HepG2 (cell line): Measurements from ENCODE around the gene RBM19. TPM values are rescaled to one million over a fixed set of nuclear protein-coding genes. Genes with fewer than 3 reads are reported as not detected.

Experiments
- CBX5 ChIP-seq: sonication (generic); formaldehyde crosslinking; IDR thresholded peaks from 2 replicates; pipeline ENCODE4 v1.4.0; 2020; ENCODE audit warnings: missing genetic modification reagents, borderline replicate concordance
- EHMT2 ChIP-seq: fragments of 200-600 bp; sonication (generic); IDR thresholded peaks from 2 replicates; pipeline ENCODE4 v1.7.0; 2017; ENCODE audit warnings: antibody characterized with exemption, low read depth, low read length, borderline replicate concordance
- GPN1 ChIP-seq: sonication (generic); formaldehyde crosslinking; IDR thresholded peaks from 2 replicates; pipeline ENCODE4 v1.5.1; 2020; ENCODE audit warnings: missing genetic modification reagents, borderline replicate concordance
- GZF1 ChIP-seq: sonication (generic); formaldehyde crosslinking; IDR thresholded peaks from 2 replicates; pipeline ENCODE4 v1.5.1; 2020; ENCODE audit warnings: mild to moderate bottlenecking, missing genetic modification reagents
- HHEX ChIP-seq: IDR thresholded peaks from 2 replicates; pipeline ENCODE4 v1.6.1; 2016; ENCODE audit warnings: control low read depth
- SAP130 ChIP-seq: IDR thresholded peaks from 2 replicates; pipeline ENCODE4 v1.6.1; 2016; ENCODE audit warnings: low read depth
- SNAI1 ChIP-seq: sonication (generic); formaldehyde crosslinking; IDR thresholded peaks from 2 replicates; pipeline ENCODE4 v1.5.0; 2020; ENCODE audit warnings: mild to moderate bottlenecking, missing genetic modification reagents, borderline replicate concordance
- SOX5 ChIP-seq: IDR thresholded peaks from 2 replicates; pipeline ENCODE4 v1.6.1; 2016; ENCODE audit warnings: borderline replicate concordance
- ZNF264 ChIP-seq: sonication (generic); formaldehyde crosslinking; IDR thresholded peaks from 2 replicates; pipeline ENCODE4 v1.4.0; 2020; ENCODE audit warnings: missing genetic modification reagents
- ZNF281 ChIP-seq: sonication (generic); formaldehyde crosslinking; IDR thresholded peaks from 2 replicates; pipeline ENCODE4 v1.4.0; 2020; ENCODE audit warnings: missing genetic modification reagents, borderline replicate concordance
- ZNF333 ChIP-seq: sonication (generic); formaldehyde crosslinking; IDR thresholded peaks from 2 replicates; pipeline ENCODE4 v1.4.0; 2020; ENCODE audit warnings: mild to moderate bottlenecking, missing genetic modification reagents, borderline replicate concordance
- ZNF652 ChIP-seq: IDR thresholded peaks from 2 replicates; pipeline ENCODE4 v1.6.1; 2016; ENCODE audit warnings: low read depth, borderline replicate concordance
- ZNF746 ChIP-seq: sonication (generic); formaldehyde crosslinking; IDR thresholded peaks from 2 replicates; pipeline ENCODE4 v1.8.0; 2022; ENCODE audit warnings: mild to moderate bottlenecking, missing genetic modification reagents
- ZXDC ChIP-seq: sonication (generic); formaldehyde crosslinking; IDR thresholded peaks from 2 replicates; pipeline ENCODE4 v1.5.0; 2020; ENCODE audit warnings: mild to moderate bottlenecking, missing genetic modification reagents
- polyA plus RNA-seq, 8 experiments: library from polyadenylated mRNA; depleted of rRNA in 3 of 8; stranded (reverse) in 7 of 8; unstranded in 1 of 8; fragments of >200 nt; fragmentation: Illumina TruSeq in 4 of 8; extraction: Trizol in 4 of 8; gene quantifications; 2 replicates each; pipeline versions ENCODE4 v1.2.1 to v1.2.3, GENCODE V29; 2011 to 2016; ENCODE audit warnings: low read depth in 4 of 8, missing spikeins in 1 of 8, mixed read lengths in 1 of 8; ENCODE audit not compliant: insufficient read depth in 1 of 8
- total RNA-seq, 5 experiments: library from RNA; depleted of rRNA; stranded (reverse); fragments of >200 nt; fragmentation: Illumina TruSeq; extraction: Trizol; gene quantifications; 2 replicates each; pipeline ENCODE4 v1.2.3, GENCODE V29; 2016; ENCODE audit warnings: low read depth in 1 of 5
- TF ChIP-seq, protein P1 (sequence below): sonication (generic); formaldehyde crosslinking; IDR thresholded peaks from 2 replicates; pipeline ENCODE4 v1.4.0; 2020; ENCODE audit warnings: missing genetic modification reagents

RBM19 gene
- total and polyA plus RNA-seq, 2 of the 13 experiments (the other 11 are each of a cell fraction or from before 2014, with no cell fraction given): 19.3 to 32.2 TPM

GRCh38 chr12:113808095-113808951 lies 157.8 kb downstream of the RBM19 start (continued):
- TF ChIP-seq, protein P1, sequence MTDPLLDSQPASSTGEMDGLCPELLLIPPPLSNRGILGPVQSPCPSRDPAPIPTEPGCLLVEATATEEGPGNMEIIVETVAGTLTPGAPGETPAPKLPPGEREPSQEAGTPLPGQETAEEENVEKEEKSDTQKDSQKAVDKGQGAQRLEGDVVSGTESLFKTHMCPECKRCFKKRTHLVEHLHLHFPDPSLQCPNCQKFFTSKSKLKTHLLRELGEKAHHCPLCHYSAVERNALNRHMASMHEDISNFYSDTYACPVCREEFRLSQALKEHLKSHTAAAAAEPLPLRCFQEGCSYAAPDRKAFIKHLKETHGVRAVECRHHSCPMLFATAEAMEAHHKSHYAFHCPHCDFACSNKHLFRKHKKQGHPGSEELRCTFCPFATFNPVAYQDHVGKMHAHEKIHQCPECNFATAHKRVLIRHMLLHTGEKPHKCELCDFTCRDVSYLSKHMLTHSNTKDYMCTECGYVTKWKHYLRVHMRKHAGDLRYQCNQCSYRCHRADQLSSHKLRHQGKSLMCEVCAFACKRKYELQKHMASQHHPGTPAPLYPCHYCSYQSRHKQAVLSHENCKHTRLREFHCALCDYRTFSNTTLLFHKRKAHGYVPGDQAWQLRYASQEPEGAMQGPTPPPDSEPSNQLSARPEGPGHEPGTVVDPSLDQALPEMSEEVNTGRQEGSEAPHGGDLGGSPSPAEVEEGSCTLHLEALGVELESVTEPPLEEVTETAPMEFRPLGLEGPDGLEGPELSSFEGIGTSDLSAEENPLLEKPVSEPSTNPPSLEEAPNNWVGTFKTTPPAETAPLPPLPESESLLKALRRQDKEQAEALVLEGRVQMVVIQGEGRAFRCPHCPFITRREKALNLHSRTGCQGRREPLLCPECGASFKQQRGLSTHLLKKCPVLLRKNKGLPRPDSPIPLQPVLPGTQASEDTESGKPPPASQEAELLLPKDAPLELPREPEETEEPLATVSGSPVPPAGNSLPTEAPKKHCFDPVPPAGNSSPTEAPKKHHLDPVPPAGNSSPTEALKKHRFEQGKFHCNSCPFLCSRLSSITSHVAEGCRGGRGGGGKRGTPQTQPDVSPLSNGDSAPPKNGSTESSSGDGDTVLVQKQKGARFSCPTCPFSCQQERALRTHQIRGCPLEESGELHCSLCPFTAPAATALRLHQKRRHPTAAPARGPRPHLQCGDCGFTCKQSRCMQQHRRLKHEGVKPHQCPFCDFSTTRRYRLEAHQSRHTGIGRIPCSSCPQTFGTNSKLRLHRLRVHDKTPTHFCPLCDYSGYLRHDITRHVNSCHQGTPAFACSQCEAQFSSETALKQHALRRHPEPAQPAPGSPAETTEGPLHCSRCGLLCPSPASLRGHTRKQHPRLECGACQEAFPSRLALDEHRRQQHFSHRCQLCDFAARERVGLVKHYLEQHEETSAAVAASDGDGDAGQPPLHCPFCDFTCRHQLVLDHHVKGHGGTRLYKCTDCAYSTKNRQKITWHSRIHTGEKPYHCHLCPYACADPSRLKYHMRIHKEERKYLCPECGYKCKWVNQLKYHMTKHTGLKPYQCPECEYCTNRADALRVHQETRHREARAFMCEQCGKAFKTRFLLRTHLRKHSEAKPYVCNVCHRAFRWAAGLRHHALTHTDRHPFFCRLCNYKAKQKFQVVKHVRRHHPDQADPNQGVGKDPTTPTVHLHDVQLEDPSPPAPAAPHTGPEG: no peak
- TF ChIP-seq ZNF652 (CRISPR knock-in tag) (no peak), GPN1 (CRISPR knock-in tag) (no peak), HHEX (CRISPR knock-in tag) (0 out of 2 replicates have a peak, but pooled peaks have one; percentile 12), ZXDC (no peak), SOX5 (CRISPR knock-in tag) (peak; percentile 69; the same call in 1 of the 2 replicates), ZNF746 (CRISPR knock-in tag) (peak; percentile 7; the same call in 1 of the 2 replicates), SNAI1 (CRISPR knock-in tag) (no peak), EHMT2 (no peak), ZNF333 (CRISPR knock-in tag) (no peak), SAP130 (peak; percentile 52; the same call in 1 of the 2 replicates), ZNF281 (CRISPR knock-in tag) (no peak; the same call in 1 of the 2 replicates), CBX5 (CRISPR knock-in tag) (no peak; the same call in 1 of the 2 replicates), ZNF264 (CRISPR knock-in tag) (no peak), GZF1 (CRISPR knock-in tag) (no peak)
